NCI-H1436 treated with DMSO at 0.1 percent for 48 hours (cell line): Measurements from ENCODE around the gene CPNE9.

Source experiments
- DNase-seq: peaks from one replicate; lab custom pipeline; 2025; lab: John Stamatoyannopoulos, UW

The CPNE9 gene

GRCh38 chr3:9715764-9716437, 12.3 kb downstream of the CPNE9 start:
- DNase-seq: no peak

- DNase-seq: no peak
Observed at GRCh38 chr3:9716801-9717555, 13.3 kb downstream of the CPNE9 start.

GRCh38 chr3:9717563-9717962, 13.9 kb downstream of the CPNE9 start:
- DNase-seq: no peak

- no peak for DNase-seq
Observed at GRCh38 chr3:9718118-9718517, 14.5 kb downstream of the CPNE9 start.

DNA sequence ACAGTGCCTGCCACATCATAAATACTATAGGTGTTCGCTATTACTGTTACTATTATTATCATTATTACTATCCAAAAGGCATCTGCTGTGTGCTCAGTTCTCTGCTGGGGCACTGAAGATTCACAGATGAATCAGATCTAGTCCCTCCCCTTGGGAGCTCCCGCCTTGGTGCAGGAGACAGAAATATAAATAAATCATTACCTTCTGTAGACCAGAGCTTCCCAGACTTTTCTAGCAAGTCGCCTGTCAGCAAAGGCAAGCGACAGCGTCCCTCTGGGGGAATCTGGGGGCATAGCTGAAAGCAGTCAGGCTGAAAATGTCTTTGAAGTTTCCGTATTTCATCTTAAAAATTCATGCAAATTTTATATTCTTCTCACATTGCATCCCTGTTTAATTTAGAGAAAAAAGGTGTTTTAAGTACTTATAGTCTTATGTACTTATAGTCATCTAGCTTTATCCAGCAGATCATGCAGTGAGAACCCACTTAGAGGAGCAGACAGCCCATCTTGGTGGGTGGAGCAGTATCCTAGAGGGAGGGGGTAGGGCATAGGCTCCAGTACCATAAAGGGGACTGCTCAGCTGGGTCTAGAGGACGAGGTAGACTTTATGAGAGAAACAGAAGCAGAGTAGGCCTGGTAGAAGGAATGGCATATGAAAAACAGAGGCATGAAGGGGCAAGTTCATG, 17.5 kb downstream of the CPNE9 start:
- no peak for DNase-seq

DNA sequence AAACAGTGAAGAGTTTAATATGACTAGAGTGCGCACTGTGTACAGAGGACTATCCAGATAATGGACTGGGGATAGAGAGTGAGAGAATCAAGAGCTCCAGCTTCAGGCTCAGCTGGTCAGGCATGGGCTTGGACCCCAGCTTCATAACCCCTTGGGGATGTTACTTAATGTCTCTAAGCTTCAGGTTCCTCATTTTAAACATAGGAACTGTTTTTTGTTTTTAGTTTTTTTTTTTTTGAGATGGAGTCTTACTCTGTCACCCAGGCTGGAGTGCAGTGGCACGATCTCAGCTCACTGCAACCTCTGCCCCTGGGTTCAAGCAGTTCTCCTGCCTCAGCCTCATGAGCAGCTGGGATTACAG, 18.0 kb downstream of the CPNE9 start:
- no peak for DNase-seq

GRCh38 chr3:9725775-9726515, 22.3 kb downstream of the CPNE9 start:
- DNase-seq: no peak

- DNase-seq: no peak
Observed at GRCh38 chr3:9727041-9727595, 23.5 kb downstream of the CPNE9 start.

GRCh38 chr3:9727743-9728142, 24.1 kb downstream of the CPNE9 start:
- no peak for DNase-seq

- no peak for DNase-seq
Observed at GRCh38 chr3:9729419-9729818, 25.8 kb downstream of the CPNE9 start.

DNA sequence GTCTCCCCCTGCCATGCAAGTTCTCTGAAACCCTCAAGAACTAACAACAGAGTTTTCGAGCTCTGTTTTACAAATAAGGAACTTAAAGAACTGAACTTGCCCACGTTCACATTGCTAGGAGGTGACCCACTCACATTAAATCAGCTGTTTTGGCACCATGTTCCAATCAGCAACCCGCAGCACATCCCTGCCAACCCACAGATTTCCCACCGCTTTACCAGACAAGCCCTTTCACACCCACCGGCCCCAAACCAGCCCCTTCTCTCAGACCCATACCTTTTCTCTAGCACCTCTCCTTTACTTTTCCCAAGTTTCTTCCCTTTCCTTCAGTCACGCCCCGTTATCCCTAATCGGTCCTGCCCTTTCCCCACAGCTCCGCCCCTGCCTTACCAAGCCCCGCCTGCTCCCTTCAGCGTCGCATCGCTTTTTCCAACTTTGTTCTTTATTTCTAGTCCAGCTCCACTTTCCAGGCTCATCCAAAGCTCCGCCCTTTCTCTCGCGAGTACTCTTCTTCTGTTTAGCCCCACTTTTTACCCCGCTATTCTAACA, 27.1 kb downstream of the CPNE9 start:
- DNase-seq: no peak

DNA sequence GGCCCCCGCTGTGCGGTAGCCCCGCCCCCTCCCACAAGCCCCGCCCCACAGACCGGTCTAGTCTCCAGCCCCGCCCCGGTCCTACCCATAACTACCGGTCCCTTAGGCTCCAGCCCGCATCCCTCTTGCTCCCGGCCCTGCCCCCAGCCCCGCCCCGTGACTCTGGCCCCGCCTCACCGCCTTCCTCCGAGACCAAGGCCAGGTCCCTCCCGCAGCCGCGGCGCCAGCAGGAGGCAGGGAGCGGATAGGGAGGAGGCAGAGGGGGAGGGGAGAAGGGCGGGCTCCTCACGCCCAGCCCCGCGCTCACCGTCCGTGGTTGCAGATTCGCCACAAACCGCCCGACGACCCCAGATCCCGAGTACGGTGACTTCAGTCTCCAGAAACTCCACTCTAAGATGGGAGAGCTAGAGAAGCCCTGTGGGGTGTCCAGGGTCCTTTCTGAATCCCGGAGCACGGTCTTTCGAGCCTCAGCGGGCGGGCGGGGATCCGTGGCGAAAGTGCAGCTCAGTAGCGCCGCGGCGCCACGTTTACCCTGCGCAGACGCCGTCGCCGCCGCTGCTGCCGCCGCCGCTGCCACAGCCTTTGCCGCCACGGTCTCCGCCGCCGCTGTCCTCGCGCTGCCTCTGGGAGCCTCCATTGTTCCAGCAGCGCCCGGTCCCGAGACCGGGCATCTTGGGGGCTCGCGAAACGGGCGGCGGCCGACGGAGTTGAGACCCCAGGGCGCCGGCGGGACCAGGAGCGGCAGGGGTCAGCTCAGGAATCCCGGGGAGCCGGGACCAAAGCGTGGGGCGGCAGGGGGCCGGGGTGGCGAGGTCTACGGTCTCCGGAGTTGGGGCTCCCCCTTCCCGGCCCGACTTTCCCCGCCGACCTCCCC, 27.8 kb downstream of the CPNE9 start, which contains the start of gene BRPF1:
BRPF1 (plus strand) TSS at position 530 of the 874 bp plus-strand sequence. CDS start 2,406 bp downstream, outside the sequence.
- DNase-seq: peak; percentile 68

GRCh38 chr3:9732080-9732739, 28.6 kb downstream of the CPNE9 start:
- no peak for DNase-seq

DNA sequence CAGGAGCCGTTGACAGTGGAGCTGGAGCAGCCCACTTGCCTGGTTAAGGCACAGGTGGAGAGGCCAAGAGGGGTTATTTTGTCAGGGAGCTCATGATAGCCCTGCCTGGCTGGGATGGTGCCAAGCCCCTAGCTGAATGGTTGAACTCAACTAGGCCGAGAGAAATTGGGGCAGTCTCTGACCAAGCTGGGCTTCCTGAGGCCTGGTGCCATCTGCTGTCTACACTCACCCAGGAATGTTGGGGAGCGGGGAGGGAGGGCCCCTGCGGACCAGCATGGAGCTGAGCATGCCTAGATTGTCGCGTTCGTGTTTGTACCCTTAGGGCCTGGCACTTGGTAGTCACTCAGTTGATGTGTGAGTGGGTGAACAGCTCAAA, 29.1 kb downstream of the CPNE9 start:
- no peak for DNase-seq

- DNase-seq: no peak
Observed at GRCh38 chr3:9736831-9737230, 33.2 kb downstream of the CPNE9 start.

GRCh38 chr3:9739181-9739580, 35.5 kb downstream of the CPNE9 start:
- no peak for DNase-seq

GRCh38 chr3:9742560-9742959, 38.9 kb downstream of the CPNE9 start:
- no peak for DNase-seq

- no peak for DNase-seq
Observed at GRCh38 chr3:9743548-9743947, 39.9 kb downstream of the CPNE9 start.

DNA sequence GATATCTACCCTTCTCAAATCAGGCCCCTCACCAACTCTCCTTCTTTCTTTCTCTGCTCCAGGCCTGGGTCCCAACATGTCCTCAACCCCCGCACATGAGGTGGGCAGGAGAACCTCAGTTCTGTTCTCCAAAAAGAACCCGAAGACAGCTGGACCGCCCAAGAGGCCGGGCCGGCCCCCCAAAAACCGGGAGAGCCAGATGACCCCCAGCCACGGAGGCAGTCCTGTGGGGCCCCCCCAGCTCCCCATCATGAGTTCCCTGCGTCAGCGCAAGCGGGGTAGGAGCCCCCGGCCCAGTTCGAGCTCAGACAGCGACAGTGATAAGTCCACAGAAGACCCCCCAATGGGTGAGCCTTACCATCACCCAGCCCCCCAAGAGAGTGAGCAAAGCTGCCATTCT, 40.5 kb downstream of the CPNE9 start:
- no peak for DNase-seq

DNA sequence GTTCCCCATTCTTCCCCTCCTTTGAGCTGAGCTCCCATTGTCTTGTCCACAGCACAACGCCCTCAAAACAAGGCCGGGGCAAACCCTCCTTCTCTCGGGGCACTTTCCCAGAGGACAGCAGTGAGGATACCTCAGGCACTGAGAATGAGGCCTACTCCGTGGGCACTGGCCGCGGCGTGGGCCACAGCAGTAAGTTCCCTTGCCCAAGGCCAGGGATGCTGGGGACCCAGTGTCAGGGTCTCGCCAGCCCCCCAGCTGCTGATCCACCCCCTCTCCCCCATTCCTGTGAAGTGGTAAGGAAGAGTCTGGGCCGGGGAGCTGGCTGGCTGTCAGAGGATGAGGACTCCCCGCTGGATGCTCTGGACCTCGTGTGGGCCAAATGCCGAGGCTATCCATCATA, 41.9 kb downstream of the CPNE9 start:
- DNase-seq: no peak
